SKM-1 treated with dmso at 0.1 percent for 144 hours (cell line): ENCODE measurements around the gene CAP1.
A peak's percentile ranks its signal among the peaks of the same experiment; 100 is the strongest.
"Not testable (repeated sequence)": the region's sequence is repeated elsewhere in the genome, so short reads cannot be mapped to it uniquely, and the experiment has no call there.

Experiments
- DNase-seq: peaks from one replicate; lab custom pipeline; 2025; ENCODE audit not compliant: unreplicated experiment; lab: John Stamatoyannopoulos, UW

Gene CAP1

DNA sequence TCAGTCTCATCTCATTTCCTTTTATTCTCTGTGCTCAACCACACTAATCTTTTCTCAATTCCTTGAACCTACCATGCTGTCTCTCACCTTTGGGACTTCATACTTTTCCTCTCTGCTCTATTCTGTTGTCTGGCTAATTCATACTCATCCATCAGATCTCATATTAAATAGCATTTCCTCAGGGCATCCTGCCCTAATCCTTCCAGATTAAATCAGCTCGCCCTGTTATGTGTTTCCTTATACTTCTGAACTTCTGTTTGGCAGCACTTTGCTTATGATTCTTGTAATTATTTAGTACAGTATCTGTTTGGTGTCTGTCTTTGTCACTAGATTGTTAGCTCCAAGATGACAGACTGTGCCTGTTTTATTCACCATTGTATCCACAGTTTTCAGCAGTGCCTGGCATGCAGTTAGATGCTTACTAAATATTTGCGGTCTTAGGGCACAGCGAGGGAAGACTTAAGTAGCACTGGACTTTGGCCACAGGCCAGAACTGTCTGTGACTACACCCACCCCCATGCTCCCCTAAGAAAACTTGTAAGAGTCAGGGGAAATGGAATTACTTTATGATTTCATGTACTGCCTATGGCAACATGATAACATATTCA is 9.9 kb upstream of the CAP1 start:
- no peak for DNase-seq

- DNase-seq, result peak; percentile 50
Measured at GRCh38 chr1:40032240-40032891, 8.2 kb upstream of the CAP1 start.

DNA sequence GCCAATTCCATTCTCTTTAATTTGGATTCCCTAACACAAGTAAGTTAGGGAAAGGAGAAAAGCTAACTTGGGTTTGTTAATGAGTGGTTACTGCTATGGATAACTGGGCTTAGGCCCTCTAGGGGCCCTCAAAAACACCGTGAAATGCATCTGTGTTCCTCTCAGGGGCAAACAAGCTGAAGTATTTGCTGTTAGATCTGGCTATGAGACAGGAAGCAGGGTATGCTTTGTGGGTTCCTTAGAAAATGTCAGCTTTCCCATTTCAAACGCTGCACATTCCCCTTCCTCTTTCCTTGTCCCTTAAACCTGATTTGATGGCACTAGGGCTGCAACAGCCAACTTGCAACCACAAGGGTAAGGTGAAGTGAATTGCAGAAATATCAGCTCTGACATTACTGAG is 5.7 kb upstream of the CAP1 start:
- peak; percentile 30 for DNase-seq

DNA sequence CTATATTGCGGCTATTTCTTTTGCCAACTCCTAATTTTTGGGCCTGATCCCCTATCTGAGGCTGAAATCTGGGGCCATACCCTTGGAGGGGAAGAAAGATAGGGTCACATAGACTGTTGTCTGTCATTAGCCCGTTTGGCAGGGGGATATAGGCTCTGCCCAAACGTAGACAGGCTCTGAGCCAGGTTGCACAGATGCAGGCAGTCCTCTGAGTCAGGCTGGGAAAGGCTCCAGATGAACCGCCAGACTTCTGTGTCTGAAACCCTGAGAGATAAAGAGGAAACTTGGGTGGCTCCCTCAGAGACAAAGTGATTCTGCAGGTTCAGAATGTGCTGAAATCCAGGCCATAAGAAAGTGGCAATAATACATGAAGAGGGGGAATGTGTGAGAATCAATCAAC is 4.0 kb upstream of the CAP1 start:
- peak; percentile 16 for DNase-seq

- DNase-seq, result not testable (repeated sequence)
Measured at GRCh38 chr1:40037254-40037653, 3.3 kb upstream of the CAP1 start.

- peak; percentile 60 for DNase-seq
Measured at GRCh38 chr1:40038697-40039096, 1.8 kb upstream of the CAP1 start.

DNA sequence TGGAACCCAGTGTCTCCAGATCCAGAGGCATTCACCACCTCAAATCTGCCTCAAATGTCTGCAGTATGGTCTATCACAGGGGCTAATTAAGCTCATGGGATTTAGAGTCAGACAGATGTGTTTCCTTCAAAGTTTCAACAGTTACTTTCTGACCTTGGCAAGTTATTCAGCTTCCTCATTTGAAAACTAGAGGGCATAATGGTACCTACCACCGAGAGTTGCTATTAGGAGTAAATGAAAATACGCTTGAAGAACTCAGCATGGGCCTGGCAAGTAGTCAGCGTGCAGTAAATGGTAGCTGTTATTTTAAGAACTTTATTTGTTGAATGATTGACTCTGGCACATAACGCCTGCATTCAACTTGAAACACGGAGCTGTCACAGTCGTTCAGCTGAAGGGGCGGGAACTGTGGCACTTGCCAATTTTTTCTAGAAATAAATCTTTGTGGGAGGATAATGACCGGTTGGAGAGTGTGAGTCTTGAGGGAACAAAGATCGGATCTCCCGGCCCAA is 1.2 kb upstream of the CAP1 start:
- DNase-seq, result peak; percentile 41

DNA sequence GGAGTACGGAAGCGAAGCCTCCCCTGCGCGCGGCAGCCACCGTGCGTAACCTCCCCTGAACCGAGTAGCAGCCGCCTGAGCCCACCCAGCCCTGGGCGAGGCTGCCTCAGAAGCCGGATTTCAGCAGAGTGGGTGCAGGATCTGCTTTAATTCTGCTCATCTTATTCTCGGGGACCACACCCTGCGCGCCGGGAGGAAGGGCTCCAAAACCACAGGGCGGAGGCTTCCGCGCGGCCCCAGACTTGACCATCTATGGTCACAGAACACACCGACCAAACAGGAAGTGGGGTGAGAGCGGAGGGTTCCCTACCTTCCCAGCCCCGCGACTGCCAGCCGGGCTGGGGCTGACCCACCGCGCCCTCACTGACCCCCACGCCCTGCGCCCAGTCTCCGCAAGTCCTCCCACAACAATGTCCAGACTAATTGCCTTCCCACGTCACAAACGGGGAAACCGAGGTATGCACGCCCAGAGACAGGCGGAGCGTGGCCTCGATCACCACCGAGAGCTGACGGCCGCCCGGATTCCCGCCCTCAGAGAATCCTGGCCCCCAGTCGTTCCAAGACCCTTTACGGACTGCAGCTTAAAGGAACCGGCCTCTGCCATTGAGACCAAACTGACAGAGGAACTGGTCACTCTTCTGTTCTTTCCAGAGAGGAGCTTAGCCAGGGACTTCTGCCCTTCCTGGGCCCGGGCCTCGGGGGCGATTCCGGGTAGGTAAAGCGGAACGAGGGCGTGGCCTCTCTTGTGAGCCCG is 595 bp upstream of the CAP1 start:
- peak; percentile 79 for DNase-seq

- DNase-seq, result no peak
Measured at GRCh38 chr1:40041466-40041838, 923 bp downstream of the CAP1 start.

- DNase-seq, result no peak
Measured at GRCh38 chr1:40042341-40042740, 1.8 kb downstream of the CAP1 start.

GRCh38 chr1:40044110-40044509 is 3.6 kb downstream of the CAP1 start:
- no peak for DNase-seq

DNA sequence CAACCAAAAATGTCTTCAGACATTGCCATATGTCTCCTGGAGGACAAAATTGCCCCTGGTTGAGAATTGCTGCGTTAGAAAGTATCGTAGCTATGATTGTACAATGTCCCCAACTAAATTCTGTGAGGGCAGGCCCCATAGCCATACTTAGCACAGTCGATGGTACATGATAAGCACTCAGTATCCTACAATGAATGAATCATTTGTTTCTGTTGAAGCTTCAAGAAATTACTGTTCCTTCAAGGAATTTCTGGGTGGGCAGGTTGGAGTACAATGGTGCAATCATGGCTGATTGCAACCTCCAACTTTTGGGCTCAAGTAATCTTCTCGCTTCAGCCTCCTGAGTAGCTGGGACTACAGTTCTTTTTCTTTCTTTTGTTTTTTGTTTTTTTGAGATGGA is 4.7 kb downstream of the CAP1 start:
- DNase-seq, result no peak

- no peak for DNase-seq
Measured at GRCh38 chr1:40045766-40046165, 5.2 kb downstream of the CAP1 start.

GRCh38 chr1:40047276-40047675 is 6.7 kb downstream of the CAP1 start:
- DNase-seq, result no peak

- no peak for DNase-seq
Measured at GRCh38 chr1:40047769-40048168, 7.2 kb downstream of the CAP1 start.

DNA sequence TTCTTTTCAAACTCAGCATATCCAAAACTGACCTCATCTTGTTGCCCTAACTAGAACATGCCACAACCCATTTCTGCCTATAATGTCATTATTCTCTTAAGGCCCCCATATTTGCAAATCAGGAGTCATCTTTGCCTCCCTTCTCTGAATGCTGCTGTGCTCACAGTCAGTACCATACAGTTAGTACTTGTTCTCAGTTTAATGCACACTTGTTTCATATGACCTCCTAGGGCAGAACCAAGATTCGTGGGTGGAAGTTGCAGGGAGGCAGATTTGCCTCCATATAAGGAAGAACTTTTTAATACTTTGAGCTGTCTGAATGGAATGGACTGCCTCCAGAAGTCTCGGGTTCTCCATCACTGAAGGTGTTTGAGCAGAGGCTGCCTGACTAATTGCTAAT is 9.2 kb downstream of the CAP1 start:
- no peak for DNase-seq

- peak; percentile 64 for DNase-seq
Measured at GRCh38 chr1:40050863-40051262, 10.3 kb downstream of the CAP1 start.

GRCh38 chr1:40053138-40053887 is 12.8 kb downstream of the CAP1 start:
- DNase-seq, result no peak

GRCh38 chr1:40056519-40057309 is 16.2 kb downstream of the CAP1 start:
- DNase-seq, result no peak

DNA sequence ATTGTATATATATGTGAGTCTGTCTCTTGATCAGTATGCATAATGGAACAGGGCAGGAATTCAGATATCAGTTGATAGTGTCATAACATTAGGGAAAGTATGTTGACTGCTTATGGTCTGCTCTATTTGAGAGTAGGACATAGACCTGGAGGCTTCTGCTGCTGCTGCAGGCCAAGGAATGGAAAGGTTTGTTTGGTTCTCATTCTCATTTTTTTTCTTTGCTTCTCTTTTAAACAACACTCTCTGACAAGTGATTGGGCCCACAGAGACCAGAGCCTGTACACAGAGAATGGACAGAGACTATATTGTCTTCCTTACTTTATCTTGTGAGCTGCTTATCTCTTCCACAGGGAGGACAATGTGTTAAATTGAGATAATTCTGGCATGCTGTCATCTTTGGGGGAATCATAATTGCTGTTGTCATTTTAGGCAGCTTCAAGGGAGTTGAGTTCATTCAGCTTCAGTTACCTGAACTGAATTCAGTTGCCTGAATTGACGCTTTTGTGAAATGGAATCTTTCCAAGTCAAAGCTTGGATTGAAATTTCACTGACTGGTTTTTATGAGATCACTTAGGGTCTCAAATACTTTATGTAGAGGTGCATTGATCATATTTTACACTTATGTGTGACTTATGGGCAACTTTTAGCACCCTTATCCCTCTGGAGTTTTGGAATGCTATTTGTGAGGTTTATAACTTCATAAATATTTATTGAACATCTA is 16.9 kb downstream of the CAP1 start:
- DNase-seq, result no peak
